DOHH2 (cell line): ENCODE data around the gene DAO.

ENCODE experiments used
- EZH2phosphoT487 ChIP-seq: fragments of 200-600 bp; sonication (generic); IDR thresholded peaks from 2 replicates; pipeline ENCODE4 v1.6.1; 2017; ENCODE audit warnings: borderline replicate concordance, mild to moderate bottlenecking, antibody characterized with exemption, low read length, moderate library complexity, mixed read lengths
- TF ChIP-seq, protein P1 (sequence below): fragments of 200-600 bp; sonication (generic); IDR thresholded peaks from one replicate; pipeline ENCODE4 v1.5.1; 2014; ENCODE audit warnings: antibody characterized with exemption, mild to moderate bottlenecking, low read depth, low read length; ENCODE audit not compliant: poor library complexity, severe bottlenecking

DNA sequence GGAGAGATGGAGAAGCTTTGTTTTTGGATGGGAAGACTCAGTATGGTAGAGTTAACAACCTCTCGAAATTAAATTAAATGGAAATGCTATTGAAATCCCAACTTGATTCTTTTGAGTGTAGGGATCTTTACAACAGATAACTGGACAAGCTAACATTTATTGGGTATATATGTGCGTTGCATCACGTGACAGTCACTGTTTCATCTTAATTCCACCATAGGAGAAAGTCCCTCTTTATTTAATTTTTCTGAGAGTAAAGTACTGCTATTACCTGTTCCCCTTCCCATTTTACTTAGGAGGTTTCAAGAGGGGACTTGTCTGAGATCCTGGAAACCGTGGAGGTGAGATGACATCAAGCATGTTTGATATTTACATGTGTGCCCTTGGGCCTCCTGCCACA, 11.1 kb upstream of the DAO start:
- TF ChIP-seq, protein P1, sequence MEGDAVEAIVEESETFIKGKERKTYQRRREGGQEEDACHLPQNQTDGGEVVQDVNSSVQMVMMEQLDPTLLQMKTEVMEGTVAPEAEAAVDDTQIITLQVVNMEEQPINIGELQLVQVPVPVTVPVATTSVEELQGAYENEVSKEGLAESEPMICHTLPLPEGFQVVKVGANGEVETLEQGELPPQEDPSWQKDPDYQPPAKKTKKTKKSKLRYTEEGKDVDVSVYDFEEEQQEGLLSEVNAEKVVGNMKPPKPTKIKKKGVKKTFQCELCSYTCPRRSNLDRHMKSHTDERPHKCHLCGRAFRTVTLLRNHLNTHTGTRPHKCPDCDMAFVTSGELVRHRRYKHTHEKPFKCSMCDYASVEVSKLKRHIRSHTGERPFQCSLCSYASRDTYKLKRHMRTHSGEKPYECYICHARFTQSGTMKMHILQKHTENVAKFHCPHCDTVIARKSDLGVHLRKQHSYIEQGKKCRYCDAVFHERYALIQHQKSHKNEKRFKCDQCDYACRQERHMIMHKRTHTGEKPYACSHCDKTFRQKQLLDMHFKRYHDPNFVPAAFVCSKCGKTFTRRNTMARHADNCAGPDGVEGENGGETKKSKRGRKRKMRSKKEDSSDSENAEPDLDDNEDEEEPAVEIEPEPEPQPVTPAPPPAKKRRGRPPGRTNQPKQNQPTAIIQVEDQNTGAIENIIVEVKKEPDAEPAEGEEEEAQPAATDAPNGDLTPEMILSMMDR: no peak
- no peak for TF ChIP-seq EZH2phosphoT487
